HepG2 (cell line): ENCODE results near the gene HSFX1. TPM values are rescaled to one million over a fixed set of nuclear protein-coding genes. Genes with fewer than 3 reads are reported as not detected.

Experiments used
- ATAC-seq: fragments of 200-7000 bp; cut with Tn5 transposase; 3 replicates; pipeline ENCODE4 v1.9.1; 2020; ENCODE audit warnings: mild to moderate bottlenecking, moderate library complexity
- BruUV-seq: library from RNA; stranded (reverse); fragments of 400-500 nt; replicated peaks from 2 replicates; lab custom pipeline; 2021; lab: Mats Ljungman, UMichigan
- CTCF ChIA-PET: fragments of 300-600 bp; formaldehyde crosslinking; extraction: SDS; loops from one replicate; lab custom pipeline; 2021; ENCODE audit warnings: low total read pairs, inconsistent platforms, low intra/inter-chr PET ratio; lab: Yijun Ruan, JAX
- POLR2A ChIA-PET: fragments of 350-600 bp; sonication (Branson Sonifier 250); formaldehyde crosslinking; loops from one replicate; lab custom pipeline; 2020; ENCODE audit warnings: antibody characterized with exemption, inconsistent platforms; lab: Yijun Ruan, JAX
- DNase-seq: peaks from one replicate; pipeline ENCODE4 v3.0.0-alpha.2; 2015; ENCODE audit warnings: low spot score
- FAIRE-seq: peaks from 3 replicates; lab custom pipeline; 2011; peaks lifted over from hg19 to GRCh38; lab: Jason Lieb, UNC
- H2AFZ ChIP-seq: one replicate; pipeline ENCODE4 v1.6.1; 2011; ENCODE audit warnings: low read length, inconsistent platforms
- H3K27ac ChIP-seq: fragments of 300-600 bp; 3 replicates; pipeline ENCODE4 v1.8.0; 2011; ENCODE audit warnings: mixed run types, mild to moderate bottlenecking, mixed read lengths, low read length, inconsistent platforms; ENCODE audit not compliant: insufficient read depth; ENCODE audit errors: extremely low read length
- H3K27me3 ChIP-seq, 2 experiments: fragments of 200-600 bp in 1 of 2; 2 replicates in 1 of 2; 3 replicates in 1 of 2; pipeline versions ENCODE4 v1.6.0 to v1.8.0; 2011; ENCODE audit warnings: low read length in 2 of 2, mild to moderate bottlenecking in 2 of 2, moderate library complexity in 2 of 2, inconsistent platforms in 1 of 2; ENCODE audit not compliant: insufficient read depth in 2 of 2, control insufficient read depth in 1 of 2
- H3K36me3 ChIP-seq, 2 experiments: fragments of 200-600 bp in 1 of 2; replicated peaks in 1 of 2; 2 replicates in 1 of 2; 3 replicates in 1 of 2; pipeline versions ENCODE4 v1.5.1 to v1.8.0; 2011; ENCODE audit warnings: low read length in 2 of 2, inconsistent platforms in 1 of 2; ENCODE audit not compliant: insufficient read depth in 2 of 2, control insufficient read depth in 1 of 2
- H3K4me1 ChIP-seq: 2 replicates; pipeline ENCODE4 v1.5.1; 2012; ENCODE audit warnings: low read length, inconsistent platforms; ENCODE audit not compliant: insufficient read depth
- H3K4me2 ChIP-seq: 2 replicates; pipeline ENCODE4 v1.6.0; 2011; ENCODE audit warnings: low read depth, low read length, inconsistent platforms
- H3K4me3 ChIP-seq, 3 experiments: fragments of 200-600 bp in 1 of 3; sonication (generic), shearing (Covaris generic) in 1 of 3; replicated peaks in 1 of 3; 2 replicates each; pipeline ENCODE4 v1.5.1; 2011 to 2016; ENCODE audit warnings: low read length in 3 of 3, inconsistent platforms in 2 of 3, low read depth in 2 of 3, mild to moderate bottlenecking in 2 of 3, control low read depth in 1 of 3, mixed read lengths in 1 of 3; ENCODE audit not compliant: insufficient read depth in 1 of 3
- H3K79me2 ChIP-seq: one replicate; pipeline ENCODE4 v1.6.1; 2011; ENCODE audit warnings: low read length, inconsistent platforms; ENCODE audit not compliant: insufficient read depth
- H3K9ac ChIP-seq: 2 replicates; pipeline ENCODE4 v1.6.0; 2011; ENCODE audit warnings: mild to moderate bottlenecking, low read depth, low read length, inconsistent platforms; ENCODE audit not compliant: insufficient read depth
- H3K9me3 ChIP-seq: 2 replicates; pipeline ENCODE4 v1.5.1; 2012; ENCODE audit warnings: mild to moderate bottlenecking, low read length
- H4K20me1 ChIP-seq: 2 replicates; pipeline ENCODE4 v1.6.0; 2011; ENCODE audit warnings: inconsistent platforms, mild to moderate bottlenecking, low read length, moderate library complexity; ENCODE audit not compliant: insufficient read depth
- STAG1 ChIP-seq: sonication (generic); formaldehyde crosslinking; IDR thresholded peaks from 2 replicates; pipeline ENCODE4 v1.4.0; 2020; ENCODE audit warnings: missing genetic modification reagents
- ZNF530 ChIP-seq: sonication (generic); formaldehyde crosslinking; IDR thresholded peaks from 2 replicates; pipeline ENCODE4 v1.5.0; 2020; ENCODE audit warnings: low read depth, mild to moderate bottlenecking, missing genetic modification reagents
- WGBS: methylation state at CpG from one replicate; pipeline ENCODE4 v1.1.6; 2017; ENCODE audit warnings: low lambda C conversion rate; 5-methylcytosine and 5-hydroxymethylcytosine counted together
- in situ Hi-C: cut with HindIII; loops from 2 replicates; pipeline ENCODE4 v1.10.0; 2017; ENCODE audit warnings: low pct_unique_long_range_greater_than_20kb; ENCODE audit not compliant: extremely low pct_ligation_motif_present
- intact Hi-C: fragments of 100-400 bp; cut with micrococcal nuclease; formaldehyde crosslinking; loops from one replicate; pipeline ENCODE4 v1.10.0; 2022; ENCODE audit not compliant: unreplicated experiment
- polyA plus RNA-seq, 8 experiments: library from polyadenylated mRNA; depleted of rRNA in 3 of 8; stranded (reverse) in 7 of 8; unstranded in 1 of 8; fragments of >200 nt; fragmentation: Illumina TruSeq in 4 of 8; extraction: Trizol in 4 of 8; gene quantifications; 2 replicates each; pipeline versions ENCODE4 v1.2.1 to v1.2.3, GENCODE V29; 2011 to 2016; ENCODE audit warnings: low read depth in 4 of 8, missing spikeins in 1 of 8, mixed read lengths in 1 of 8; ENCODE audit not compliant: insufficient read depth in 1 of 8
- small RNA-seq, 3 experiments: library from RNA; depleted of rRNA; stranded (forward); fragments of <200 nt; gene quantifications; one replicate each; pipeline ENCODE3, GENCODE V24; 2012; ENCODE audit warnings: low read depth in 2 of 3, low replicate concordance in 1 of 3; ENCODE audit not compliant: insufficient read length in 3 of 3, insufficient read depth in 2 of 3
- total RNA-seq, 5 experiments: library from RNA; depleted of rRNA; stranded (reverse); fragments of >200 nt; fragmentation: Illumina TruSeq; extraction: Trizol; gene quantifications; 2 replicates each; pipeline ENCODE4 v1.2.3, GENCODE V29; 2016; ENCODE audit warnings: low read depth in 1 of 5
- TF ChIP-seq, protein P1 (sequence below): sonication (generic); formaldehyde crosslinking; IDR thresholded peaks from 2 replicates; pipeline ENCODE4 v1.5.0; 2020; ENCODE audit warnings: mild to moderate bottlenecking, missing genetic modification reagents, moderate library complexity

HSFX1 gene
- total and polyA plus RNA-seq, 2 of the 13 experiments (the other 11 are each of a cell fraction or from before 2014, with no cell fraction given), result 0.08 to 0.09 TPM

GRCh38 chrX:149825424-149825823 lies 51.6 kb downstream of the HSFX1 start:
- Histone ChIP-seq H3K4me2 (no peak overlapping the region), H3K36me3 (no peaks in the 10 kb centered on the region), H3K4me3 (no peak overlapping the region), H3K27ac (no peak overlapping the region), H3K79me2 (no peaks in the 10 kb centered on the region), H4K20me1 (no peaks in the 10 kb centered on the region), H2AFZ (no peak overlapping the region), H3K9me3 (no peaks in the 10 kb centered on the region), H3K27me3 (no peaks in the 10 kb centered on the region), H3K9ac (no peak overlapping the region), H3K4me1 (no peaks in the 10 kb centered on the region)
- intact Hi-C loops (no loop called here), in situ Hi-C loops (no loop called here)
- WGBS, result 4% methylated on average over 3 of the region's 3 CpGs
- peak; percentile 2 for DNase-seq
- POLR2A ChIA-PET, result no interaction called here
- FAIRE-seq, result no peak
- TF ChIP-seq ZNF530, result no peak
- 0 out of 2 replicates have a peak, but pooled peaks have one; percentile 9 for TF ChIP-seq STAG1 (CRISPR knock-in tag)
- TF ChIP-seq, protein P1, sequence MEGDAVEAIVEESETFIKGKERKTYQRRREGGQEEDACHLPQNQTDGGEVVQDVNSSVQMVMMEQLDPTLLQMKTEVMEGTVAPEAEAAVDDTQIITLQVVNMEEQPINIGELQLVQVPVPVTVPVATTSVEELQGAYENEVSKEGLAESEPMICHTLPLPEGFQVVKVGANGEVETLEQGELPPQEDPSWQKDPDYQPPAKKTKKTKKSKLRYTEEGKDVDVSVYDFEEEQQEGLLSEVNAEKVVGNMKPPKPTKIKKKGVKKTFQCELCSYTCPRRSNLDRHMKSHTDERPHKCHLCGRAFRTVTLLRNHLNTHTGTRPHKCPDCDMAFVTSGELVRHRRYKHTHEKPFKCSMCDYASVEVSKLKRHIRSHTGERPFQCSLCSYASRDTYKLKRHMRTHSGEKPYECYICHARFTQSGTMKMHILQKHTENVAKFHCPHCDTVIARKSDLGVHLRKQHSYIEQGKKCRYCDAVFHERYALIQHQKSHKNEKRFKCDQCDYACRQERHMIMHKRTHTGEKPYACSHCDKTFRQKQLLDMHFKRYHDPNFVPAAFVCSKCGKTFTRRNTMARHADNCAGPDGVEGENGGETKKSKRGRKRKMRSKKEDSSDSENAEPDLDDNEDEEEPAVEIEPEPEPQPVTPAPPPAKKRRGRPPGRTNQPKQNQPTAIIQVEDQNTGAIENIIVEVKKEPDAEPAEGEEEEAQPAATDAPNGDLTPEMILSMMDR (CRISPR knock-in tag), result peak; percentile 50
- ATAC-seq, result no peak
- CTCF ChIA-PET, result no interaction called here
- no TSS peak for BruUV-seq

Small RNAs within 50 kb of the gene (small RNA-seq; reads per million reads assigned to genes)
- 0 reads per million in 3 experiments for gene AC244098.1
- 0 reads per million in 3 experiments for gene AC244098.2
- 0 reads per million in 3 experiments for gene AC244098.3

Other genes starting within 250 kb of the HSFX1 start
- 8.9 and 9.6 TPM in 2 replicates for gene EOLA1, start 233.1 kb upstream of the HSFX1 start, total RNA-seq (2016; rRNA removed; fragmentation: Illumina TruSeq; extraction: Trizol)
- 6.5 and 7.8 TPM in 2 replicates for gene EOLA1, start 233.1 kb upstream of the HSFX1 start, polyA plus RNA-seq (2011; rRNA removed)
- not detected in 2 replicates for gene HSFX3, start 224.1 kb upstream of the HSFX1 start, total RNA-seq (2016; rRNA removed; fragmentation: Illumina TruSeq; extraction: Trizol)
- not detected in 2 replicates for gene HSFX3, start 224.1 kb upstream of the HSFX1 start, polyA plus RNA-seq (2011; rRNA removed)
- 0.07 TPM in 1 of 2 replicates, not detected in the other for gene MAGEA9B, start 186.6 kb upstream of the HSFX1 start, total RNA-seq (2016; rRNA removed; fragmentation: Illumina TruSeq; extraction: Trizol)
- 0.11 TPM in 1 of 2 replicates, not detected in the other for gene MAGEA9B, start 186.6 kb upstream of the HSFX1 start, polyA plus RNA-seq (2011; rRNA removed)
- 0.13 TPM in 1 of 2 replicates, not detected in the other for gene HSFX2, start 178.8 kb upstream of the HSFX1 start, total RNA-seq (2016; rRNA removed; fragmentation: Illumina TruSeq; extraction: Trizol)
- 0.30 TPM in 1 of 2 replicates, not detected in the other for gene HSFX2, start 178.8 kb upstream of the HSFX1 start, polyA plus RNA-seq (2011; rRNA removed)
- gene TMEM185A, start 142.3 kb upstream of the HSFX1 start, total RNA-seq (2016; rRNA removed; fragmentation: Illumina TruSeq; extraction: Trizol), result 4.4 and 5.9 TPM in 2 replicates
- gene TMEM185A, start 142.3 kb upstream of the HSFX1 start, polyA plus RNA-seq (2011; rRNA removed), result 9.9 and 10.5 TPM in 2 replicates
- gene MAGEA11, start 62.0 kb upstream of the HSFX1 start, total RNA-seq (2016; rRNA removed; fragmentation: Illumina TruSeq; extraction: Trizol), result not detected in 2 replicates
- gene MAGEA11, start 62.0 kb upstream of the HSFX1 start, polyA plus RNA-seq (2011; rRNA removed), result not detected in 2 replicates
- gene MAGEA9, start 7.9 kb downstream of the HSFX1 start, total RNA-seq (2016; rRNA removed; fragmentation: Illumina TruSeq; extraction: Trizol), result 0.07 TPM in 1 of 2 replicates, not detected in the other
- not detected in 2 replicates for gene MAGEA9, start 7.9 kb downstream of the HSFX1 start, polyA plus RNA-seq (2011; rRNA removed)
- 0.11 TPM in 1 of 2 replicates, not detected in the other for gene MAGEA8, start 107.1 kb downstream of the HSFX1 start, total RNA-seq (2016; rRNA removed; fragmentation: Illumina TruSeq; extraction: Trizol)
- 0.07 TPM in 1 of 2 replicates, not detected in the other for gene MAGEA8, start 107.1 kb downstream of the HSFX1 start, polyA plus RNA-seq (2011; rRNA removed)
- not detected in 2 replicates for gene HSFX4, start 155.5 kb downstream of the HSFX1 start, total RNA-seq (2016; rRNA removed; fragmentation: Illumina TruSeq; extraction: Trizol)
- not detected in 2 replicates for gene HSFX4, start 155.5 kb downstream of the HSFX1 start, polyA plus RNA-seq (2011; rRNA removed)
- 22.0 and 29.0 TPM in 2 replicates for gene EOLA2, start 164.4 kb downstream of the HSFX1 start, total RNA-seq (2016; rRNA removed; fragmentation: Illumina TruSeq; extraction: Trizol)
- 20.4 and 23.8 TPM in 2 replicates for gene EOLA2, start 164.4 kb downstream of the HSFX1 start, polyA plus RNA-seq (2011; rRNA removed)